Measurements from ENCODE around the gene TMPRSS11E.

Gene TMPRSS11E

DNA sequence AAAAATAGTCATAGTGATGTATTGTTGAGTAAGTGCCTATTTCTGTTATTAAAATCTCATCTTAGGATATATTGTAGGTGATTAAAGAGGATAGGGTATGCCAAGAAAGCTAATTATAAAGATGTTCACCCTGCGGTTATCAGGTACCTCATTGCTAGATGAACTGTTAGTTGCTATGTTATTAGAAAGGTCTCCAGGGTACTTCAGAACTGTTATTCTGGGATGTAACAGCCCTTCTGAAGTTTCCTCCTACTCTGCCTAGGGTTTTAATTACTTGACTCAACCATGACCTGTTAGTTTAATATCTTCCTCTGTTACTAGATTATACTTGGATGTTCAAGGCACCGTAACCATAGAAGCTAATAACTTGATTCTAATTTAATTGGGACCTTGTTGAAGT, 15.4 kb downstream of the TMPRSS11E start:
- Histone ChIP-seq H3K27me3 (ENCODE audit: insufficient read depth, low read depth) (no peaks in the 10 kb centered on the region), H3K4me2 (no peak overlapping the region), H3K79me2 (ENCODE audit: insufficient read depth, low read depth) (no peaks in the 10 kb centered on the region), H3K4me3 (IDR thresholded peaks at IDR 0.05; ENCODE audit: insufficient read depth, low read depth, low read length) (no peak overlapping the region), H2AFZ (ENCODE audit: low read depth) (no peak overlapping the region), H3K9ac (no peak overlapping the region), H3K4me1 (ENCODE audit: low read depth, poor library complexity, severe bottlenecking) (no peaks in the 10 kb centered on the region), H3K27ac (no peak overlapping the region), H4K20me1 (ENCODE audit: insufficient read depth) (no peaks in the 10 kb centered on the region), H3K36me3 (ENCODE audit: insufficient read depth) (no peaks in the 10 kb centered on the region)
- no peak for TF ChIP-seq CTCF (conservative IDR thresholded peaks at IDR 0.05; ENCODE audit: low read depth, low read length)

DNA sequence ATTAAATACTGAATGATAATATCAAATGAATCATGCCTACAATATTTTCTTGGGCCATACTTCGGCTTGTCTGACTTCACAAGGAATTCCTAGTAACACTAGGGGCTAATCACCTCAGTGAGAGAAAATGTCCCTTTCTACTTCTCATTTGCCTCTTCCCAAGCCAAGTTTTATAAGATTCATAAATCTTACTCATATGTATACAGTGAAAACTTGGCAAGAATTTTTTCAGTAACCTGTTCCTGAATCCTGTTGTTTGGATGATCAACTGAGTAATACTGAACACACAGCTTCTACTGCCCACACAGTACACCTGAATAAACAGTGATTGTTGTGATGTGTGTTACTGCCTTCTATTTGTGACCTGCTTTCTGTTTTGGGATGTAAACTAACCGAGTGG, 16.5 kb downstream of the TMPRSS11E start:
- no peak overlapping the region for H3K4me3 ChIP-seq (IDR thresholded peaks at IDR 0.05; ENCODE audit: insufficient read depth, low read depth, low read length)
- H3K27ac ChIP-seq, result no peak overlapping the region
- no peaks in the 10 kb centered on the region for H3K79me2 ChIP-seq (ENCODE audit: insufficient read depth, low read depth)
- no peaks in the 10 kb centered on the region for H3K4me1 ChIP-seq (ENCODE audit: low read depth, poor library complexity, severe bottlenecking)
- no peak for TF ChIP-seq CTCF (conservative IDR thresholded peaks at IDR 0.05; ENCODE audit: low read depth, low read length)
- H3K36me3 ChIP-seq (ENCODE audit: insufficient read depth), result no peaks in the 10 kb centered on the region
- no peak overlapping the region for H3K4me2 ChIP-seq
- H4K20me1 ChIP-seq (ENCODE audit: insufficient read depth), result no peaks in the 10 kb centered on the region
- H2AFZ ChIP-seq (ENCODE audit: low read depth), result no peak overlapping the region
- H3K9ac ChIP-seq, result no peak overlapping the region
- no peaks in the 10 kb centered on the region for H3K27me3 ChIP-seq (ENCODE audit: insufficient read depth, low read depth)

GRCh38 chr4:68465058-68465457, 17.8 kb downstream of the TMPRSS11E start:
- Histone ChIP-seq H3K79me2 (ENCODE audit: insufficient read depth, low read depth) (no peaks in the 10 kb centered on the region), H3K4me3 (IDR thresholded peaks at IDR 0.05; ENCODE audit: insufficient read depth, low read depth, low read length) (no peak overlapping the region), H3K9ac (no peak overlapping the region), H3K27me3 (ENCODE audit: insufficient read depth, low read depth) (no peaks in the 10 kb centered on the region), H3K27ac (no peak overlapping the region), H2AFZ (ENCODE audit: low read depth) (no peak overlapping the region), H3K36me3 (ENCODE audit: insufficient read depth) (no peaks in the 10 kb centered on the region), H3K4me1 (ENCODE audit: low read depth, poor library complexity, severe bottlenecking) (no peaks in the 10 kb centered on the region), H3K4me2 (no peak overlapping the region), H4K20me1 (ENCODE audit: insufficient read depth) (no peaks in the 10 kb centered on the region)
- TF ChIP-seq CTCF (conservative IDR thresholded peaks at IDR 0.05; ENCODE audit: low read depth, low read length), result no peak

DNA sequence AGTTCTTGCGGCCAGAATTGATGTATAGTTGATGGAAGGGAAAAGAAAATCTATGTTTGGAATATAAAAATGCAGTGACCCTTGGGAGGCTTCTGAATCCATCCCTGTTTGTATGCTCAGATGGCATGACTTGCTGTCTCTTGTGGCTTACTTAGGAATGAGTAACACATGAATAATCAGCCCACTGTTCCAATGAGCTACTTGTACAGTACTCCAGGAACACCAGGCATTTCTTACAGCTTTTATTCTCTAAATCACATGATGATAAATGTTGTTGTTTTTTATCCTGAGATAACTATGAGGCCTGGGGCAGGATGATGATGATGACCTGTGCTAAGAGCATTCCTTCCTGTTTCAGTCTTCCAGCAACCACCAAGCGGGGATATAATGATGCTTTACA, 18.9 kb downstream of the TMPRSS11E start:
- H4K20me1 ChIP-seq (ENCODE audit: insufficient read depth), result no peaks in the 10 kb centered on the region
- no peak for TF ChIP-seq CTCF (conservative IDR thresholded peaks at IDR 0.05; ENCODE audit: low read depth, low read length)
- no peaks in the 10 kb centered on the region for H3K79me2 ChIP-seq (ENCODE audit: insufficient read depth, low read depth)
- no peak overlapping the region for H3K27ac ChIP-seq
- no peaks in the 10 kb centered on the region for H3K4me1 ChIP-seq (ENCODE audit: low read depth, poor library complexity, severe bottlenecking)
- no peak overlapping the region for H3K9ac ChIP-seq
- H2AFZ ChIP-seq (ENCODE audit: low read depth), result no peak overlapping the region
- no peaks in the 10 kb centered on the region for H3K27me3 ChIP-seq (ENCODE audit: insufficient read depth, low read depth)
- no peak overlapping the region for H3K4me3 ChIP-seq (IDR thresholded peaks at IDR 0.05; ENCODE audit: insufficient read depth, low read depth, low read length)
- H3K4me2 ChIP-seq, result no peak overlapping the region
- no peaks in the 10 kb centered on the region for H3K36me3 ChIP-seq (ENCODE audit: insufficient read depth)

DNA sequence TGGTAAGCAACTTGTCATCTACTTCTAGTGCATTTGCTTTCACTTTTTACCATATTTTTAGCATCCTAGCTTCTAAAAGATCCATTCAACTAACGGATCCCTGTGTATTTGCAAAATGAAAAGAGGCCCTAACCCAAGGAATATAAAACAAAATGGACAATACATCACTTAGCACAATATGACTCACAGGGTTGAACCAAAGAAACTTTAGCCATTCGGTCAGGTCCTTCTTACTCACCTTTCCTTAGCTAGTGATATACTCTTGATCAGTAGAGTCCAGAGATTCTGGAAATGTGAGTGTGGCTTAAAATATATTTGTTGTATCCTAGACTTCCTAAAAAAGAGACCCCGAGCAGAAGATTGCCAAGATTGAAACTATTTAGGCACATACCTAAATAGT, 19.5 kb downstream of the TMPRSS11E start:
- no peaks in the 10 kb centered on the region for H3K4me1 ChIP-seq (ENCODE audit: low read depth, poor library complexity, severe bottlenecking)
- H3K79me2 ChIP-seq (ENCODE audit: insufficient read depth, low read depth), result no peaks in the 10 kb centered on the region
- H2AFZ ChIP-seq (ENCODE audit: low read depth), result no peak overlapping the region
- no peak overlapping the region for H3K4me3 ChIP-seq (IDR thresholded peaks at IDR 0.05; ENCODE audit: insufficient read depth, low read depth, low read length)
- H3K36me3 ChIP-seq (ENCODE audit: insufficient read depth), result no peaks in the 10 kb centered on the region
- no peak overlapping the region for H3K9ac ChIP-seq
- H3K27ac ChIP-seq, result no peak overlapping the region
- H4K20me1 ChIP-seq (ENCODE audit: insufficient read depth), result no peaks in the 10 kb centered on the region
- H3K4me2 ChIP-seq, result no peak overlapping the region
- no peak for TF ChIP-seq CTCF (conservative IDR thresholded peaks at IDR 0.05; ENCODE audit: low read depth, low read length)
- H3K27me3 ChIP-seq (ENCODE audit: insufficient read depth, low read depth), result no peaks in the 10 kb centered on the region

Measured in KMS-11 (cell line).